Stimulated activated CD8-positive, alpha-beta memory T cell treated with anti-CD3 and anti-CD28 coated beads, Interleukin-4, amount 100 ng/mL, for 4 hours (primary cell): ENCODE results near the gene KIF15.
A peak's percentile ranks its signal among the peaks of the same experiment; 100 is the strongest.

ENCODE experiments used
- DNase-seq, 2 donors: peaks; one replicate each; pipeline ENCODE4 v3.0.0-alpha.2; 2020; ENCODE audit warnings: low read depth in 2 of 2, low spot score in 1 of 2

The KIF15 gene, protein sequence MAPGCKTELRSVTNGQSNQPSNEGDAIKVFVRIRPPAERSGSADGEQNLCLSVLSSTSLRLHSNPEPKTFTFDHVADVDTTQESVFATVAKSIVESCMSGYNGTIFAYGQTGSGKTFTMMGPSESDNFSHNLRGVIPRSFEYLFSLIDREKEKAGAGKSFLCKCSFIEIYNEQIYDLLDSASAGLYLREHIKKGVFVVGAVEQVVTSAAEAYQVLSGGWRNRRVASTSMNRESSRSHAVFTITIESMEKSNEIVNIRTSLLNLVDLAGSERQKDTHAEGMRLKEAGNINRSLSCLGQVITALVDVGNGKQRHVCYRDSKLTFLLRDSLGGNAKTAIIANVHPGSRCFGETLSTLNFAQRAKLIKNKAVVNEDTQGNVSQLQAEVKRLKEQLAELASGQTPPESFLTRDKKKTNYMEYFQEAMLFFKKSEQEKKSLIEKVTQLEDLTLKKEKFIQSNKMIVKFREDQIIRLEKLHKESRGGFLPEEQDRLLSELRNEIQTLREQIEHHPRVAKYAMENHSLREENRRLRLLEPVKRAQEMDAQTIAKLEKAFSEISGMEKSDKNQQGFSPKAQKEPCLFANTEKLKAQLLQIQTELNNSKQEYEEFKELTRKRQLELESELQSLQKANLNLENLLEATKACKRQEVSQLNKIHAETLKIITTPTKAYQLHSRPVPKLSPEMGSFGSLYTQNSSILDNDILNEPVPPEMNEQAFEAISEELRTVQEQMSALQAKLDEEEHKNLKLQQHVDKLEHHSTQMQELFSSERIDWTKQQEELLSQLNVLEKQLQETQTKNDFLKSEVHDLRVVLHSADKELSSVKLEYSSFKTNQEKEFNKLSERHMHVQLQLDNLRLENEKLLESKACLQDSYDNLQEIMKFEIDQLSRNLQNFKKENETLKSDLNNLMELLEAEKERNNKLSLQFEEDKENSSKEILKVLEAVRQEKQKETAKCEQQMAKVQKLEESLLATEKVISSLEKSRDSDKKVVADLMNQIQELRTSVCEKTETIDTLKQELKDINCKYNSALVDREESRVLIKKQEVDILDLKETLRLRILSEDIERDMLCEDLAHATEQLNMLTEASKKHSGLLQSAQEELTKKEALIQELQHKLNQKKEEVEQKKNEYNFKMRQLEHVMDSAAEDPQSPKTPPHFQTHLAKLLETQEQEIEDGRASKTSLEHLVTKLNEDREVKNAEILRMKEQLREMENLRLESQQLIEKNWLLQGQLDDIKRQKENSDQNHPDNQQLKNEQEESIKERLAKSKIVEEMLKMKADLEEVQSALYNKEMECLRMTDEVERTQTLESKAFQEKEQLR (N-terminal part only)

DNA sequence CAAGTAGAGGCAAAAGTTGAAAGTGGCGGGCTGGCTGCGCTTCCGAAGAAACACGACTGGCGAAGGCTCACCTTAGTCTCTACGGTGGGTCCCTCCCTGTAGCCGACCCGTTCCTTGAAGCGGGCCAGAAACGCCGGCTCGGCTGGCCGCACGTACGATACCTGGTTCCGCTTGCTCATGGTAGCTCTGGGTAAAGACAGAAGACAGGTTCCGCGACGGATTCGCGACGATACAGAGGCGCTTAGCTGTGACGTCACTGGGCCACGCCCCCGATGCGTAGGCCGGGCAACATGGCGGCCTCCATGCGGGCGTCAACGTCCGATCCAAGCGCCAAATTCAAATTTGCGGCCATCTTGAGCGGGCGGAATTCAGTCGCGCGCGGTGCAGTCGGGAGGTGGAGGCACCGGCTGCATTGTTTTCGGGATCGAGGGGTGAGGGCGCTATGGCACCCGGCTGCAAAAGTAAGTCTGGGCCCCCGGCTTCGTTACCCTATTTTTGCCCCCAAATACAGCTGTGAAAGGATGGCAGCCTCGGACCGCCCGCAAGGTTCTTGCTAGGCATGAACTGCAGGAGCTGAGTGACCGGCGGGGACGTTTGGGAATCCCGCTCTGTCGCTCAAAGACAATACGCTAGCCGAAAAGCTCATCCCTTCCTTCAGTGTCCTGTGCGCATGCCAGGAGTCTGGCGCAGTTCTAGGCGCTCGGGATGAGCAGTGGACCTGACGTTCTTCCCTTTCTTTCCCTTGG, at the start of gene KIF15, which contains the start of gene KIAA1143:
KIF15 (plus strand) TSS at position 371 of the 746 bp plus-strand sequence; CDS start at position 443, 72 bp downstream.
KIAA1143 (minus strand) TSS at position 196 of the 746 bp plus-strand sequence; CDS start at position 179, 17 bp downstream.
- peak; percentile 96 to 99 for DNase-seq

DNA sequence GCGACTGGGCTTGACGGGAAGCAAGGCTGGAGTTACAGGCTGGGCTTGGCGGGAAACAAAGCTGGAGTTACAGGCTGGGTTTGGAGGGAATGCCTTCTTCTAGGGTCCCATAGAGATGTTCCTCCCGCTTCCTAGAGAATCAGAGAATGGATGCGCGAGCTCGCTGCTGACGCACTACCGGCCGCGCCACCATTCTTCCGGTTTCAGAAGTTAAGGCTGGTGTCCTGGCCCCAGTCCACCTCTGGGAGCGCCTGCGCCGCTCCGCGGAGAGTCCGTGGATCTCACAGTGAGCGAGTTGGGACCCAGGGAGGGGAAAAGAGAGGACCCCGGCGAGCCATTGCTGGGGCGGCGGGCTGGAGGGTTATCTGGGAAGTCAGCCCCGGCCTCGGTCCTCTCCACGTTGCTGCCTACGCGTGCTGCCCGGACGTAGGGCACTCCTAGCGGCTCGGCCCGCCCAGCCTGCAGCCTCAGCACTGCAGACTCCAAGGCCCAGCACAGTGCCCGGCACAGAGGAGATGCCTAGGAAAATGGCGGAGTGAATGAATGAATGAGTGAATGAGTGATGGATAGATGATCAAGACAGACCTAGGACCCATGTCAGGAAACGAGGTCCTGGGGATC, 49.0 kb upstream of the KIF15 start, which contains the start of gene ZNF502:
ZNF502 (plus strand) TSS at position 206 of the 621 bp plus-strand sequence. CDS start 7,602 bp downstream, outside the sequence.
- peak; percentile 32 to 46 for DNase-seq

DNA sequence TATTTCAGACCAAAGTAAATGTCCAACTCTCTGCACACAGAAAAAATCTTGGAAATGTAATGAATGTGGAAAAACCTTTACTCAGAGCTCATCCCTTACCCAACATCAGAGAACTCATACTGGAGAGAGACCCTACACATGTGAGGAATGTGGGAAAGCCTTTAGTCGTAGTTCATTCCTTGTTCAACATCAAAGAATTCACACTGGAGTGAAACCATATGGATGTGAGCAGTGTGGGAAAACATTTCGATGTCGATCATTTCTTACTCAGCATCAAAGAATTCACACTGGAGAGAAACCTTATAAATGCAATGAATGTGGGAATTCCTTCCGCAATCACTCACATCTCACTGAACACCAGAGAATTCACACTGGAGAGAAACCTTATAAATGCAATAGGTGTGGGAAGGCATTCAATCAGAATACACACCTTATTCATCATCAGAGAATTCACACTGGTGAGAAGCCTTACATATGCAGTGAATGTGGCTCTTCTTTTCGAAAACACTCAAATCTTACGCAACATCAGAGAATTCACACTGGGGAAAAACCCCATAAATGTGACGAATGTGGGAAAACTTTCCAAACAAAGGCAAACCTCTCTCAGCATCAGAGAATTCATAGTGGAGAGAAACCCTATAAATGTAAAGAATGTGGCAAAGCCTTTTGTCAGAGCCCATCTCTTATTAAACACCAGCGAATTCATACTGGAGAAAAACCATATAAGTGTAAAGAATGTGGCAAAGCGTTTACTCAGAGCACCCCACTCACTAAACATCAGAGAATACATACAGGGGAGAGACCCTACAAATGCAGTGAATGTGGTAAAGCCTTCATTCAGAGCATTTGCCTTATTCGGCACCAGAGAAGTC, 40.1 kb upstream of the KIF15 start:
- DNase-seq, result no peak

DNA sequence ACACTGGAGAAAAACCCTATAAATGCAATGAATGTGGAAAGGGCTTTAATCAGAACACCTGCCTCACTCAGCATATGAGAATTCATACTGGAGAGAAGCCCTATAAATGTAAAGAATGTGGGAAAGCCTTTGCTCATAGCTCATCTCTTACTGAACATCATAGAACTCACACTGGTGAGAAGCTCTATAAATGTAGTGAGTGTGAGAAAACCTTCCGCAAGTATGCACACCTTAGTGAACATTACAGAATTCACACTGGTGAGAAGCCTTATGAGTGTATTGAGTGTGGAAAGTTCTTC, 39.5 kb upstream of the KIF15 start:
- no peak for DNase-seq

DNA sequence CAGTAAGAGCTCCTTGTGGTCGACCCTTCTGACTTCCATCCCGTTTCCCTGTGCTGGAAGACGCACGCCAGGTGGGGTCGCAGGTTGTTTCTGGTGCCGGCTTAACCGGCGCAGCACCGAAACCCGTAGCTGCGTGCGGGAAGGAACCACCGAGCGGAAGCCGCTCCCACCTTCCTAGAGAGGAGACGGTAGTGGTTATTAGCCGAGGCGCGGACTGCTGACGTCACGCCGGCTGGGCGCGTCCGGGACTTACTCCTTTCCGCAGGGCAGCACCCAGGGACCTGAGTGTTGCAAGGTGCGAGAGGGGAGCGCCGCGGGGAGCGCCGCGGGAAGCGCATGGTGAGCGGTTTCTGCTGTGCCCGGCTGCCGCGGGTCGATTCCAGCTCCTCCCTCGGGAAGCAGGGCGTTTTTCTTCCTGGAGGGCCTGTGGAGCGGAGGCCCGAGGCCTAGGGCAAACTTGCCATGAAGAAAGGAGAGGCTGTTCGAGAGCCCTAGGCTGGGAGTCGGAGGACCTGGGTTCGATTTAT, 32.1 kb upstream of the KIF15 start, which contains the start of gene ZNF501:
ZNF501 (plus strand) TSS at position 252 of the 527 bp plus-strand sequence. CDS start 4,787 bp downstream, outside the sequence.
- peak; percentile 70 to 72 for DNase-seq

DNA sequence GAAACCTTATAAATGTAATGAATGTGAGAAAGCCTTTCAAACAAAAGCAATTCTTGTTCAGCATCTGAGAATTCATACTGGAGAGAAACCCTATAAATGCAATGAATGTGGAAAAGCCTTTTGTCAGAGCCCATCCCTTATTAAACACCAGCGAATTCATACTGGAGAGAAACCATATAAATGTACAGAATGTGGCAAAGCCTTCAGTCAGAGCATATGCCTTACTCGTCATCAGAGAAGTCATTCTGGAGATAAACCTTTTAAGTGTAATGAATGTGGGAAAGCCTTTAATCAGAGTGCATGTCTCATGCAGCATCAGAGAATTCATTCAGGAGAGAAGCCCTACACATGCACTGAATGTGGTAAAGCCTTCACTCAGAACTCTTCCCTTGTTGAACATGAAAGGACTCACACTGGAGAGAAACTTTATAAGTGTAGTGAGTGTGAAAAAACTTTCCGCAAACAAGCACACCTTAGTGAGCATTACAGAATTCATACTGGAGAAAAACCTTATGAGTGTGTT, 26.9 kb upstream of the KIF15 start:
- no peak for DNase-seq

DNA sequence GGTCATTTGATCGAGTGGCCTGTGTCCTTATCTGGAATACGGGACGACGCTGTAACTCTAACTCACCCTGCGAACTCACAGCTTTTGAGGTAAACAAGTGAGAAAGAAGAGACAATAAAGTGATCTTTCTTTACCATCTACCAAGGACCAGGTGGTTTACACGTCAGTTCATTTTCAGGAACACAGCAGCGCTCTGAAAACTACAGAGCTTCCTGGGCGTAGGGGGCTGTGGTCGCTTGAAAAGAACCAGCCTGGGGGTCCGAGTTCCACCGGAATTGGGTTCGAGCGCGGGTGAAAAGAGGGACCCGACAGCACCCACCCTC, 532 bp upstream of the KIF15 start:
- DNase-seq, result no peak

DNA sequence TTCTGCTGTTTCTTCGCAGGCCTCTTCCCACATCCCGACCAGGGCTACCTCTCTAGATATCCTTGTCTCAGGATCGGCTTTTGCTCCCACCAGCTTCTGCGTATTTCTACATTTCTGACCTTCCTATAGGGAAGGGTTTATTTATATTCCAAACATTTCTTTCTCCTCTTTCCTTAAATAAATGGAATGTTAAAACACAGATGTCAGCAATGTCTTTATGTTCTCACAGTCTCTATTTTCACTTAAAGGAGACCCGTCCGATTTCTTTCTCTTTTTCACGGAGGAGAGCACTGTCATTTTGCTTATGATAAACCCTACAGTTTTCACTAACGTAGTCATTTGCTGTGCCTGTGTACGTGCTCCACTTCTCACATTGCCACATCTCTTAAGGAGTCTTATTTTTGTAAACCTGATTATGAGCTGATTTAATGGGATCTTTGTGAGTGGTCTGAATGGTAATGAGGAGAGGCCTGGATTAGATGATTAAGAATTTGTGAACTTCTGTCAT, 630 bp downstream of the KIF15 start:
- DNase-seq, result no peak

DNA sequence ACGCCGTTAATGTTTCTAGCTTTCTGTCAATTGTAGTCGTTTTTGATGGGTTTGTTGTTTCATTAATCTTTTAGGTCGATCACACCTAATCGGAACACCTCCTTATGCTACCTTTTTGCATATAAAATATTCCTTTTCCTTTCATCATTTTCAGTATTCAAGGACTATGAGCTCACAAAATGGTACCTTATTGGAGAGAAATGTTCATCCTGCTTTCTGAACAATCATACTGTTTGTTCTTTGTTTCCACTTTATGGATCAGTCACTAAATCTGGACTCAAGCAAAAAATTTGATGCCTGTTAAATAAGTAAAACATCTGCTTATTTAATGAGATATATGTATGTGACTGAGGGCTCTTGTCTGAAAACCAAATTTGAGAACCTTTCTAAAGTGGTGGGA, 1.1 kb downstream of the KIF15 start:
- no peak for DNase-seq

DNA sequence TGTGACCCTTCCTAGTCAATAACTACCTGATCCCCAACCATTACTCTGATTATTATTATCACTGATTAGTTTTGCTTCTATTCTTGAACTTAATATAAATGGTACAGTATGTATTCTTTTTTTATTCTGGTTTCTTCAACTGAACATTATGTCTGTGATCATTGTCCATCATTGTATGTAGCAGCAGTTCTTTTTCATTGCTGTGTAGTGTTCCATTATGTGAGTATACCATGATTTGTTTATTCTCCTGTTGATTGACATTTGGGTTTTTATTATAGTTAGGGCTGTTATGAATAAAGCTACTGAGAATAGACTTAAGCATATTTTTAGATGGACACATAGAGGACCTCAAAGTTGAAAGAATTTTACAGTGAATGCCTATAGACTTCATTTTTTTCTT, 2.7 kb downstream of the KIF15 start:
- no peak for DNase-seq

DNA sequence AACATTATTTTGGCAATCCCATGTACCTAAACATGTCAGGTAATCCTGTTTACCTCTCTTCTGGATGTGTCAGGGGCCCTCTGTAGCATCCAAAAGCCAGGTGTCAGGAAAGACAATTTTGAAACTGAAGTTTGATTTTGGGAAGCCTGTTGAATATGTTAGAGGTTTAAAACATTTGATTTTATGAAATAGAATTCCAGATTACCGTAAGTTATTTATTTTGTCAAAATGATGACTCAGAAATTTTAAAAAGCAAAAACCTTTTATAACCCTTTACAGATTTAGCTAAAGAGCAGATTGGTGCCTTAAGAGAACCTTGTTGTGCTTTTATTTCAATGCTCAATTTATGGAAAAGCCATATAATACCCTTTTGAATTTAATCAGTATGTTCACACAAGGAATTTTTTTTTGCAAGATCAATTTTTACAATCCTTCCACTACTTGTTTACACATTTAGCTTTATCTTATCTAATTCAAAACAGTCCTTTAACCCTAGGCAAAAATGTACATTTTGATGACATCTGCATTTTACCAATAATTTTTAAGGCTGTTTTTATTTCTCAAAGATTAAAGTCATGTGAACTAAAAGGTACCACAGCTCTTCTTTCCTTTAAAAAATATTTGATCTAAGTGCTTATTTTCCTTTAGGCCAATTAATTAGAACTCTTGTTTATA, 10.0 kb downstream of the KIF15 start:
- DNase-seq, result no peak

DNA sequence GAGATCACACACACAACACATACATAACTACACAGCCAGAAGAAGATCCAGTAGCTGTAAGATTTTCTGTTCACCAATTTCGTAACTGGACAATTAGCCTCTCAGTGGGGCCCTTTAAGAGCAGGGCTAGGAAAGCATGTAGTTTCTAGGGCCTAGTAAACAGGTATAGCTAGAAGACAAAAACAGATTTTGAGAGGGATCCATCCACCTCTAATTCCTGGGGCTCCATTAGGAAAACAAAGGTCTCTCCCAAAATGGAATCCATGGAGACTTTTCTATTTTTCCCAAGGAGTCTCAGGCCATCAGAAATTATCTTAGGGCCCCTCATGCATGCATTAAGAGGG, 10.5 kb downstream of the KIF15 start:
- no peak for DNase-seq

DNA sequence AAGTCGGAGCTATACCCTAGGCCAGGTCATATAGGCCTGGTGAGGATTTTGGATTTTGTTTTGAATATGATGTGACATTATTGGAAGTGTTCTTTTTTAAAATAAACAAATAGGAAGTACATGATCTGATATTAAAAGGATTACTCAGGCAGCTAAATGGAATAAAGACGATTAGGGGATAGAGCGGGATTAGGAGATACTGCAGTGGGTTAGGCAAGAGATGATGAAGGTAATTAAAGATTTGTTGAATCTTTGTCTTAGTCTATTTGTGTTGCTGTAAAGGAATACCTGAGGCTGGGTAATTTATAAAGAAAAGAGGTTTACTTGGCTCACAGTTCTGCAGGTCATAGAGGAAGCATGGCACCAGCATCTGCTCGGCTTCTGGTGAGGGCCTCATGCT, 21.3 kb downstream of the KIF15 start:
- DNase-seq, result no peak

DNA sequence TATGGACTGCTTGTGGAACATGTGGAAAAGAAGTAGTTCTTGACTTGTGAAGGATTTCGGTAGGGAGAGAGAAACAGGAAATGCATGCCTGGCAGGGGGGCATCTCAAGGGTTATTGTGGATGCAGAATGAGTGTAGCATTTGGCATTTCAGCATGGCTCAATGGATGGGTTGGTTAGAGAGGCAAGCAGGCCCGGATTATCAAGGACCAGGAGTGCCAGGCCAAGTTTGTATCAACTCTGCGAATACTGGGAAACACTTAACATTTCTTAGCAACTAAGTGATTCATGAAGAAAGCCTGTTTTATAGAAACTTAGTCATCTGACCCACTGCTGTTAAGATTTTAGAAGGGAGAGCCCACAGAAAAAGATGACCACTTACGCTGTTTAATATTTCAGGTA, 33.6 kb downstream of the KIF15 start:
- DNase-seq, result no peak

DNA sequence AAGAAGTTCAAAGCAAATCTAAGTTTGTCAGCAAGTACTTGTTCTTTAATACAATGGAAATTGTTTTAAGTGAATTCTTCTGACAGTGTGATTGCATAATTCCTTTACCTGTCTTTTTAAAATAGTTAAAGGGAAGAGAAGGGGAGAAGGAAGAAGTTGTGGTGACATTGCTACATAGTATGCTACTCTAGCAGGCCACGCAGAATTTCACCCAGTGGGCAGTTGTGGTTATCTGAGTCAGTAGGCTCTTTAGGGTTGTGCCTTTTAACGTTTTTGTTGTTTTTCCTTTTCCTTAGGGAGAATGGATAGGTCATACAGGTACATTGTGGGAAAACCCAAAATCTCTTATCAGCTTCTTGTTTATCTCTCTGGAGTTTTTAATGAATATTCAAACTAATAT, 40.4 kb downstream of the KIF15 start:
- DNase-seq, result no peak

DNA sequence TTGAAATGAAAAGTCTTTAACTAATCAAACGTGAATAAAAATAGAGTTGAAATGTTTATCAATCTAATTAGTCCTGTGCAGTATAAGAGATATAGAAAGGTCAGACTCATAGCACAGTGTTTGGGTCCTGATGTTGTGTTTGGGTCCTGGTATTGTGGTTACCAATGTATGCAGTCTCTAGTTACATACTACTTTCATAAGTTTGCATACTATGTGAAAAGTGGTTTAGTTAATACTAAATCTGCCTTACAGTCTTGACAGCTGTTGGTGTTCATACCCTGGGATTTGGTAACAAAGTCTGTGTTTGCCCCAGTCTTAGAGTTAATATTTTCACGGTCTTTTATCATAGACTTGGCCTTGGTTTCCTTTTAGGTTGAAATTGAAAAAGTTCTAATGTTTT, 41.7 kb downstream of the KIF15 start:
- no peak for DNase-seq

DNA sequence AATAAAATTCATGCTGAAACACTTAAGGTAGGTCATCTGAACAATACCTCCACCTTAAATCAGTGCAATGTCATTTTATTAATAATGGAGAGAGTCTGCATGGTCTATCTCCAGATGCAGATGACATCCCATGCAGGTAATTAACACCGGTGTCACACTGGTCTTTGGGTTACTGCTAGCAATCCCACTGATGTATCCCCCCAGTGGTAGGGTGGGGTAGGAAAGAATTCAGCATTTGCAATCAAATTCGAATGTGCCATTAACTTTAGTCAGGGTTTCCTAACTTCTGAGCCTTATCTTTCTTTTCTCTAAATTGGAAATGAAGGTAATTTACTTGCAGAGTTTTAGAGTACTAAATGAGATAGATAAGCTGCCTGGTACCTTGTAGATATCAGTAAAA, 44.4 kb downstream of the KIF15 start:
- no peak for DNase-seq

DNA sequence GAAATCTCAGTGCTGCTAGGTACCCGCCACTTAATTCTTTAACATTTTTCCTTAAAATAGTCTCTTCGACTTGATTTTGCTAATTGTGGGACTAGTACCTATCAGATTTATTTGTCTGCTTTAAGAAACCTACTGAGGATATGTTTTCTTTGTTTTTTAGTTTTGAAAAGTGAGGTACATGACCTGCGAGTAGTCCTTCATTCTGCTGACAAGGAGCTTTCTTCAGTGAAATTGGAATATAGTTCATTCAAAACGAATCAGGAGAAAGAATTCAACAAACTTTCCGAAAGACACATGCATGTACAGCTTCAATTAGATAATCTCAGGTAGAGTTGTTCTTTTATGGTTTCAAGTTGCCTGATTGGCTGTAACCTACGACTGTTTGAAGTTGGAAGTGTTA, 53.2 kb downstream of the KIF15 start:
- no peak for DNase-seq
